ENCODE data around the gene STX11.

Gene STX11

GRCh38 chr6:144190080-144190479 lies 39.8 kb downstream of the STX11 start:
- DNase-seq (ENCODE audit: insufficient read length, low spot score) = no peak
- TF ChIP-seq, protein P1, sequence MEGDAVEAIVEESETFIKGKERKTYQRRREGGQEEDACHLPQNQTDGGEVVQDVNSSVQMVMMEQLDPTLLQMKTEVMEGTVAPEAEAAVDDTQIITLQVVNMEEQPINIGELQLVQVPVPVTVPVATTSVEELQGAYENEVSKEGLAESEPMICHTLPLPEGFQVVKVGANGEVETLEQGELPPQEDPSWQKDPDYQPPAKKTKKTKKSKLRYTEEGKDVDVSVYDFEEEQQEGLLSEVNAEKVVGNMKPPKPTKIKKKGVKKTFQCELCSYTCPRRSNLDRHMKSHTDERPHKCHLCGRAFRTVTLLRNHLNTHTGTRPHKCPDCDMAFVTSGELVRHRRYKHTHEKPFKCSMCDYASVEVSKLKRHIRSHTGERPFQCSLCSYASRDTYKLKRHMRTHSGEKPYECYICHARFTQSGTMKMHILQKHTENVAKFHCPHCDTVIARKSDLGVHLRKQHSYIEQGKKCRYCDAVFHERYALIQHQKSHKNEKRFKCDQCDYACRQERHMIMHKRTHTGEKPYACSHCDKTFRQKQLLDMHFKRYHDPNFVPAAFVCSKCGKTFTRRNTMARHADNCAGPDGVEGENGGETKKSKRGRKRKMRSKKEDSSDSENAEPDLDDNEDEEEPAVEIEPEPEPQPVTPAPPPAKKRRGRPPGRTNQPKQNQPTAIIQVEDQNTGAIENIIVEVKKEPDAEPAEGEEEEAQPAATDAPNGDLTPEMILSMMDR (IDR thresholded peaks at IDR 0.05; ENCODE audit: insufficient read depth, missing control alignments) = no peak
- FAIRE-seq = no peak

GRCh38 chr6:144190593-144190992 lies 40.3 kb downstream of the STX11 start:
- DNase-seq (ENCODE audit: insufficient read length, low spot score) = no peak
- FAIRE-seq = no peak
- TF ChIP-seq, protein P1 (IDR thresholded peaks at IDR 0.05; ENCODE audit: insufficient read depth, missing control alignments) = no peak

GRCh38 chr6:144193181-144193580 lies 42.9 kb downstream of the STX11 start:
- TF ChIP-seq, protein P1 (IDR thresholded peaks at IDR 0.05; ENCODE audit: insufficient read depth, missing control alignments) = no peak
- no peak for DNase-seq (ENCODE audit: insufficient read length, low spot score)
- FAIRE-seq = no peak

DNA sequence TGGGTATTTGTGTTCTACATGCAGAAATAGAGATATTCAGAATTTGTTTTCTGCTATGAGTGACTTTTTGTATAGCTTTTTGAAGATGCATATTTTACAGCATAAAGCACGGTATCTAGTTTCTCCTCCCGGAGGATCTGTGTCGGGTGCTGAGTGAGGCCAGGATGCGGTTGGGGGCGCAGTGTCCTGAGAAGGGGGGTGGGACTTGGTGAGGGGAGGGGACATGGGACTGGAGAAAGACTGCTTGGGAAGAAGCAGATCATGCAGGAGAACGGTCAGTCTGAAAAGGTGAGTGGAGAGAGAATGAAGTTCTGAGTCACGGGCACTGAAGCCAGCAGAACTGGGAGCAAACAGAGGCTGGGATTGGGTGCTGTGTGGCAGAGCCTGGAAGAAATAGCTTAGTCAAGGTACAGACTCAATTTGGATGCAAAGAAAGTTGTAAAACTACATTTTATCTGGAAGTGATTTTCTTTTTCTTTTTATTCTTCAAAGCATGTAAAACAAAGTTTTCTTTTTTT lies 44.0 kb downstream of the STX11 start:
- FAIRE-seq = no peak
- DNase-seq (ENCODE audit: insufficient read length, low spot score) = no peak
- TF ChIP-seq, protein P1 (IDR thresholded peaks at IDR 0.05; ENCODE audit: insufficient read depth, missing control alignments) = no peak

DNA sequence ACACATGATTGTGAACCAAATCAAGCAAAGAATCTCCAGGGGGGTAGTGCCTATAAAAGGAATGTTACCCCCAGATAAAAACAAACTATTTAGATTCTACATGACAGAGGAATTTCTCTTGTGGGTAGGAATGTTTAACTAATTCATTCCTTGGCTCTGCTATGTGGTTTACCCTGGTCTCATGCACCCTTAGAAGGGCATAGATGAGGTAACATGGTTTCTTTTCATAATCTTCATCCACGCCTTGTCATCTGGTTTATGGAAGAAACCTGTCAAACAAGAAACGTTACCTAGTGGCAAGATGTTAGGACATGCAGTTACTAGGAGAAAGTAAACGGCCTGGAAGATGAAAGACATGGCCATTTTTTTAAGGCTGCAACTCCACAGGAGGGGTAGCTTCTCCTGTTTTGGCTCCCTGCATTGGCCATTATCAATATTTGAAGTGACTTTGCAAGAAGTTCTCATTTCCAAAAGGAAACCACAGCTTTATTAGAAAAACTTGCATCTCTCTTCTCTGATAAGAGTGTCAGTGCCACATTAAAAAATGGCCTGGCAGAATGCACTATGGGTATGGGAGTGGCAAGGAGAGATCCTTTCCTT lies 45.5 kb downstream of the STX11 start:
- TF ChIP-seq, protein P1 (IDR thresholded peaks at IDR 0.05; ENCODE audit: insufficient read depth, missing control alignments) = no peak
- DNase-seq (ENCODE audit: insufficient read length, low spot score) = no peak
- no peak for FAIRE-seq

DNA sequence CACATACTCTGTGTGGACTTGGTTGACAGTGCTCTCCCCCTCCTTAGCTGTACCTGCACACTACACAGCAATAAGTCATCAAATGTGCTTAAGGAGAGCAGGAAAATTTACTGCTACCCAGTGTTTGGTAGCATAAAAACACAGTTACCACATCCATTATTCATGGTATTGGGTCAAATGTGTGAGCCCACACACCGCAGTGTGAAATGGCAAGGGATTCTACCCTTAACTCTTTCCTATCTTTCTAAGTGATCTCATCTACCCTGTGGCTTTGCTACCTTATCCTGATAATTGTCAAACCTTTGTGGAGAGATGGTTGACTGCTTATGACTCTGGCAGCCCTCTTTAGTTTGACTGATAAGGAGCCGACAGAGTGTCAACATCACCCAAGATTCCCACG lies 47.6 kb downstream of the STX11 start:
- DNase-seq (ENCODE audit: insufficient read length, low spot score) = no peak
- TF ChIP-seq, protein P1 (IDR thresholded peaks at IDR 0.05; ENCODE audit: insufficient read depth, missing control alignments) = no peak
- no peak for FAIRE-seq

- TF ChIP-seq, protein P1 (IDR thresholded peaks at IDR 0.05; ENCODE audit: insufficient read depth, missing control alignments) = no peak
- DNase-seq (ENCODE audit: insufficient read length, low spot score) = no peak
- FAIRE-seq = no peak
Observed at GRCh38 chr6:144202879-144203468, 52.7 kb downstream of the STX11 start.
